Left hindlimb (tissue), 1 donor: ENCODE measurements around the gene ZNF692.
"Not testable (repeated sequence)": the region's sequence is repeated elsewhere in the genome, so short reads cannot be mapped to it uniquely, and the experiment has no call there.

Experiments used
- DNase-seq: peaks from one replicate; pipeline ENCODE4 v3.0.0-alpha.2; 2018

The ZNF692 gene, protein sequence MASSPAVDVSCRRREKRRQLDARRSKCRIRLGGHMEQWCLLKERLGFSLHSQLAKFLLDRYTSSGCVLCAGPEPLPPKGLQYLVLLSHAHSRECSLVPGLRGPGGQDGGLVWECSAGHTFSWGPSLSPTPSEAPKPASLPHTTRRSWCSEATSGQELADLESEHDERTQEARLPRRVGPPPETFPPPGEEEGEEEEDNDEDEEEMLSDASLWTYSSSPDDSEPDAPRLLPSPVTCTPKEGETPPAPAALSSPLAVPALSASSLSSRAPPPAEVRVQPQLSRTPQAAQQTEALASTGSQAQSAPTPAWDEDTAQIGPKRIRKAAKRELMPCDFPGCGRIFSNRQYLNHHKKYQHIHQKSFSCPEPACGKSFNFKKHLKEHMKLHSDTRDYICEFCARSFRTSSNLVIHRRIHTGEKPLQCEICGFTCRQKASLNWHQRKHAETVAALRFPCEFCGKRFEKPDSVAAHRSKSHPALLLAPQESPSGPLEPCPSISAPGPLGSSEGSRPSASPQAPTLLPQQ

DNA sequence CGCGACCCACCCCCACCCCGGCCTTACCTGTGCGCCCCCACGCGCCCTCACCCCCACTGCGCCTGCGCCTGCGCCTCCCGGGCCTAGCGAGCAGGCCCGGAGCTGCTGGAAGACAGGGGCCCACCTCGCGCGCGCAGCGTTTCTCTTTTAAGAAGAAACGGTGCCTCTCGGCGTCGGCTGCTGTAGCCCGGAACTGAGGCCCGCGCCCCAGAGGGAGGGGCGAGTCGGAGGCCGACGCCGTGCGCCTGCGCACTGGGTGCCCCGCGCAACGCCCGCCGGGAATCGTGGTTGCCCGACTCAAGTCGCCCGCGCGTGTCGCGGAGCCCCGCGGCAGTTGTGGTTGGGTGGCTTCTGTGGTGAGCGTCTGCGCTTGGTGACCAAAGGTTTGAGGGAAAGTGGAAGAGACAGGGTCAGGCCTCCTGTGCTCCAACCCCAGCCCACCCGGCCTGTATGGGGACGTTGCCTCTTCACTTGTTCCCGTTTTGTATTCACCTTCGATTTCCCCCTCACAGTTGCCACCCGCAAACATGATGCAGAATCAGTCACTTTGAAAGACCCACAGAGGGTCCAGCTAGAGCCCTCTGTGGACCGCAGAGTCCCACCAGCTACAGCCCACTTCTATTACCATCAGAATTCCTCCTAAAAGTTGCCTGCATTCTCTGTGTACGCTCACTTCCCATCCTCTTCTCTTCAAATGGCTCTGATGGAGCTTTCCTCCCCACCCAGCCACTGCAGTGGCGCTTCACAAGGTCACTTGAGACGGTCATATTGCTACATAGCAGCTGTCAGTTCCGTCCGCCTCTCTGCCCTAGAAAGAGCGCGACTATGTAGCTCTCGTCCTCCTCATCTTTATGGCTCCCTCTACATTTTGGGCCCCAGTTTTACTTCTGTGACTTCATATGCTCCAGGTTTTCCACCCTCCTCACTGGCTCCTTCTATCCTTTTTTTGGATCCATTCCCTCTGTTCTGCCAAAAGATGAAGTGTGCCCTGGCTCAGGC lies at the start of gene ZNF692:
Gene ZNF692 (minus strand): TSS at position 195 of the 999 bp plus-strand sequence. CDS start 776 bp downstream, outside the sequence.
- peak; percentile 98 for DNase-seq

DNA sequence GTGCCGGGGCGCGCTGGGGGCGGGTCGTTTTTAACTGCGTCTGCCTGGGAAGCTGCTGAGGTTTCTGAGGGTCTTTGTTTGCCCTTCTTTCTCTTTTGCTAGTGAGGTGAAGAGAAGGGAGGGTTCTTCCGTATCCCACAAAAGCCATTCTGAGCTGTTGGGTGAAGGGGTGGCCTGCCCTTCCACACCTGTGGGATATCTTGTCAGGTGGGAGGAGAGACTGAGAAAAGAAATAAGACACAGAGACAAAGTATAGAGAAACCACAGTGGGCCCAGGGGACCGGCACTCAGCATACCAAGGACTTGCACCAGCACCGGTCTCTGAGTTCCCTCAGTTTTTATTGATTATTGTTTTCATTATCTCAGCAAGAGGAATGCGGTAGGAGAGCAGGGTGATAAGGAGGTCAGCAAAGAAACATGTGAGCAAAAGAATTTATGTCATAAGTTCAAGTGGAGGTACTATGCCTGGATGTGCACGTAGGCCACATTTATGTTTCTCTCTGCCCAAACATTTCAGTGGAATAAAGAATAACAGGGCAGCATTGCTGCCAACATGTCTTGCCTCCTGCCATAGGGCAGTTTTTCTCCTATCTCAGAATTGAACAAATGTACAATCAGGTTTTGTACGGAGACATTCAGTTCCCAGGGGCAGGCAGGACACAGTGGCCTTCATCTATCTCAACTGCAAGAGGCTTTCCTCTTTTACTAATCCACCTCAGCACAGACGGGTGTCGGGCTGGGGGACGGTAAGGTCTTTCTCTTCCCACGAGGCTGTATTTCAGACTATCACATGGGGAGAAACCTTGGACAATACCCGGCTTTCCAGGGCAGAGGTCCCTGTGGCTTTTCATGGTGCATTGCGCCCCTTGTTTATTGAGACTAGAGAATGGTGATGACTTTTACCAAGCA lies 48.1 kb upstream of the ZNF692 start:
- DNase-seq = no peak

DNA sequence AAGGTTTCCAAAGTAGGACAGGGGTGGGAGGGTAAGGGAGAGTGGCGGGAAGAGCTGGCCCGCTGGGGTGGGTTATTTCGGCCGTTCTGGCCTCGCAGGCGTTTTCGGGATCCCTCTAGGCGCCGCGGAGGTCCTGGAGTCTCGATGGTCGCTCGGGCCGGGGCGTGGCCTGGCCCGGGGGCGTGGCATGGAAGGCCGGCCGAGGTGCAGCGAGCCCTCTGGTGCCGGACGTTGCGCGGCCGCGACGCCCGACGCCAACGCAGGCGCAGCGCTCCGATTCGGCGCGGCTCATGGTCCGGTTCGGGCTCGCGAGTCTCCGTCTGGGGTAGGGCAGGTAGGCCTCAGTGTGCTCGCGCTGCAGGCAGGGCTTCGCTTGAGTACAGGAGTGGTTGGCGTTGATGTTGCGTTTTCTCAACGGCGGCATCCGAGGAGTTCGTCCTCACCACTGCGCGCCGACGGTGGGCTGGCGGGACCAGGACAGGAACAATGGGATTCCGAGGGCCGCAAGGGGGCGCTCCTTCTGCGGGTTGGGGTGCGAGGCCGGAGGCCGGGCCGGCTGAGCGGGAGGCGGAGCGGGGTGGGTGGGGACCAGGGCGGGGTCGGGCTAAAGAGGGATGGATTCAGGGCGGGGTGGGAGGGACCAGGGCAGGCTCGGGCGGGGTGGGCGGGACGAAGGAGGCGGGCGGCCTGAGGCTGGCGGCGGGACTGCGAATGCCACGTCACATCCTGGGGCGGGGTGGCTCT lies 47.3 kb upstream of the ZNF692 start, which contains the start of gene PGBD2:
Gene PGBD2 (plus strand): TSS at position 227 of the 744 bp plus-strand sequence. CDS start 7,628 bp downstream, outside the sequence.
- DNase-seq = peak; percentile 98

DNA sequence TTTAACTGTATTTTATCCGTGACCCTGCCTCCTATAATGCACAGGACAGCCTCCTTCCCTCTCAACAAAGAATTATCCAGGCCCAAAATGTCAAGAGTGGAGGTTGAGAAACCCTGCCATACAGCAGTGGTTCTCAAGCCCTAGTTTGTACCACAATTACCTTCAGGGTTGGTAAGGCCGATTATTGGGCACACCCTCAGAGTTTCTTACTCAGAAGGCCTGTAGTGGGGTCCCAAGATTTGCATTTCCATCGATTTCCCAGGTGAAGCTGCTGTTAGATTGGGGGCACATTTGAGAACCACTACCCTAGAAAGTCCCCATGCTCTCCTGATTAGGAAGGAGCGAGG lies 46.8 kb upstream of the ZNF692 start:
- DNase-seq = no peak

DNA sequence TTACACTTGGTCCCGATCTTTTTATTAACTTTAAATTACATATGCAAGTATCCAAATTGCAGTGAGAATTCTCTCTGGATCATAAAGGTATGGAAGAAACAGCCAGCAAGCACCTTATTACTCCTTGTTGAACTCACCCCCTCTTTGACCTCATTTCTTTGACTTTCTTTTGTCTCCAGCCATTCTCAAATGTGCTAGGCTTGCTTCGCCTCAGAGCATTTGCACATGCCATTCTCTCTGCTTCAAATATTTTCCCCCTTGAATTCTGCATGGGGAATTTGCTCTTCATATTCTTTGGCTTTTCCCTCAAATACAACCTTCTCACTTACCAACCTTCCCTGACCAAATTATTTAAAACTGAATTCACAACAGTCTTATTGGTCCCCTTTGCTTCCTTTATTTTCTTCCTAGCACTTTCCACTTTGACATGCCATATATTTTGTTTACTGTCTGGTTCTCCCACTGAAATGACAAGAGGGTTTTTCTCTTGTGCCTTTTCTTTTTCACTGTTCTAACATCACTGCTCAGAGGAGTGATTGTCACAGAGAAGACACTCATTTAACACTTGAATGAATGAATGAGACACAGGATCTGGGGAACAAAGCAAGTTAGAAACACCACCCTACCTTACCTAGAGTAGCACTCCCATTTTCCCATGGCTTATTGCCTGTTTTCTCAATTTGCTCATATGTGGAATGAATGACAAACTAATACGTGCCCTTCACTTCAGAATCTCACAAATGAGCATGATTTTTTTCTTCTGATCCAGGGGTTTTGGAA lies 45.7 kb upstream of the ZNF692 start:
- no peak for DNase-seq

DNA sequence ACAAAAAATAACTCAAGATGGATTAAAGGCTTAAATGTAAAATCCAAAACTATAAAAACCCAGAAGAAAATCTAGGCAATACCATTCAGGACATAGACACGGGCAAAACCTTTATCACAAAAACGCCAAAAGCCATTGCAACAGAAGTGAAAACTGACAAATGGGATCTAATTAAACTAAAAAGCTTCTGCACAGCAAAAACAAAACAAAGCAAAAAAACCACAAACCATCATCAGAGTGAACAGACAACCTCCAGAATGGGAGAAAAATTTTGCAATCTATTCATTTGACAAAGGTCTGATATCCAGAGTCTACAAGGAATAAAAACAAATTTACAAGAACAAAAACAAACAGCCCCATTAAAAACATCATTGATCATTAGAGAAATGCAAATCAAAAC lies 42.7 kb upstream of the ZNF692 start:
- no peak for DNase-seq

DNA sequence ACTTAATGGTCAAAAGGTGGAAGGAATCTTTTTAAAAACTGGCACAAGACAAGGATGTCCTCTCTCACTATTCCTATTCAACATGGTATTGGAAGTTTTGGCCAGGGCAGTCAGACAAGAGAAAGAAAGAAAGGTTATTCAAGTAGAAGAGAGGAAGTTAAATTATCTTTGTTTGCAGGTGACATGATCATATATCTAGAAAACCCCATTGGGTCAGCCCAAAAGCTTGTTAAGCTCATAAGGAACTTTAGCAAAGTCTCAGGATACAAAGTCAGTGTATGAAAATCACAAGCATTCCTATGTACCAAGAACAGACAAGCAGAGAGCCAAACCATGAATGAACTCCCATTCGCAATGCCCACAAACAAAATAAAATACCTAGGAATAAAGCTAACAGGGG lies 41.8 kb upstream of the ZNF692 start:
- no peak for DNase-seq

DNA sequence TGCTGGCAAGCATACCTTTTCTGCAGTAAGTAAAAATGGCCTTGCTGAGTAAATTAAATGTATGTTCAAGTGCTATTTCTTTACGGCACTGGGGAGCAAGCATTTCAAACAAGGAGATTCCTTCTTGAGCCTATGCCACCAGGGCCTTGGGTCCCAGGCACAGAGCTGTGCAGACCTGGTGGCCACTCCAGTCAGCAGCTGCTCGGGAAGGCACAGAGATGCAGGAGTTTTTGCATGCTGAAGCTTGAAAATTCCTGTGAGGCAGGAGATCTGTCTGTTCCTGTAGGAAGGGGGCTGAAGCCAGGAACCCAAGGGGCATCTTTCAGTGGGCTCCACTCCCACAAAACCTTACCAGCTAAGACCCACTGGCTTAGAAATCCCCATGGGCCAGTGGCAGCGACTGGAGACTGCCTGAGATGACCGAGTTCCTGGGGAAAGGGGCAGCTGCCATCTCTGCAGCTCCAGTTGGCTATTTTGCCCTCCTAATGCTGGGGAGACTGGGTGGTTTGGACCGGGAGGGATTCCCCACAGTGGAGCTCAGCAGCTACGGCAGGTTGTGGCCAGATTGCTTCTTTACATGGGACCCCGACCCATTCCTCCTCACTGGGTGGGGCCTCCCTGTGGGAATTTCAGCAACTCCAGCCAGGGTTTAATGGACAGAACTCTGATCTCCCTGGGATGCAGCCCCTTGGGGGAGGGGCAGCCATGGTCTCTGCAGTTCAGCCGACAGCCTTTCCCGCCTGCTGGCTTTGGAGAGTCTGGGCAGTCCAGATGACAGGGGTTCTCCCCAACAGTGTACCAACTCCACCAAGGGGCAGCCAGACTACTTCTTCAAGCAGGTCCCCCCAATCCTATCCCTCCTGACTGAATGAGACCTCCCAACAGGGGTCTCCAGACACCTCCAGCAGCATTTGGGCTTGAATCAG lies 38.8 kb upstream of the ZNF692 start:
- no peak for DNase-seq

DNA sequence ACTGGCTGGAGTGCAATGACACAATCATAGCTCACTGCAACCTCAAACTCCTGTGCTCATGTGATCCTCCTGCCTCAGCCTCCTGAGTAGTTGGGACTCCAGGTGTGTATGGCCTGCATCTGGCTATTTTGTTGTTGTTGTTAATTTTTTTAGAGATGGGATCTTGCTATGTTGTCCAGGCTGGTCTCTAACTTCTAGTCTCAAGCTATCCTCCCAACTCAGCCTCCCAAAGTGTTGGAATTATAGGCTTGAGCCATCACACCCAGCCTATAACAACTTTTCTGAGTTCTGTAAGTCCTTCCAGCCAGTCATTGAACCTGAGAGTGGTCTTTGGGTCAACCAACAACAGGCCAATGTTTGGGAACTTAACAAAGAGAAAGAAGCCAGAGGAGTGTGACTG lies 36.0 kb upstream of the ZNF692 start:
- DNase-seq = no peak

DNA sequence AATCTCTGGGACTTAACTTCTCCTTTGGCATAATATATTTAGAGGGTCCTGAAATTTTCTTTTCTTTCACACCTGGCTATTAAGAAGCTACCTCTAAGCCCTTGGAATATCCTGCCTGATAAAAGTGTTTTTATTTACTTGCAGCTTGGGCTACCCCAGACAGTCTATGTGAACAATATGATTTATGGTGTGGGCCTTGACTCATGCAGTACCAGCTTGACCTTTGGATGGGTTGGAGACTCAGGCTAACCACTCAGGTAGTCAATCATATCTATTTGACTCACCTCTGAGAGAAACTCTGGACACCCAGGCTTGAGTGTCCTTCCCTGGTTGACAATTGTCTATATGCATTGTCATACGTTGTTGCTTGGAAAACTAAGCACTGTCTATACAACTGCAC lies 33.7 kb upstream of the ZNF692 start:
- DNase-seq = no peak

DNA sequence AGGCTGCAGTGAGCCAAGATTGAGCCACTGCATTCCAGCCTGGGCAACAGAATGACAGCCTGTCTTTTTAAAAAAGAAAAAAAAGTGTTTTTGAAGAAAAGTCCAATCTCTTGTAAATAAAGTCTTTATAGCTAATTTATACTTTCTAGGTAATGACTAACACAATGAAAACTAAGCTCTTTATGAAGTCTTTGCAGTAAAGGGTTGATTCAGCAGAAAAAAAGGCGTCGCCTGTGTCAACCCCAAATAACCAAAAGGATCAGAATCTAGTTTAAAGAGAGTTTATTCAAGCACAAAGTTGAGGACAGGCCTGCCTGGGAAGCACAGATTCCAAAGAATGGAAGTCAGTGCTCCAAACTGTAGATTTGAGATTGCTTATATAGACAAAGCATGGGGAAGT lies 32.9 kb upstream of the ZNF692 start:
- DNase-seq = no peak

DNA sequence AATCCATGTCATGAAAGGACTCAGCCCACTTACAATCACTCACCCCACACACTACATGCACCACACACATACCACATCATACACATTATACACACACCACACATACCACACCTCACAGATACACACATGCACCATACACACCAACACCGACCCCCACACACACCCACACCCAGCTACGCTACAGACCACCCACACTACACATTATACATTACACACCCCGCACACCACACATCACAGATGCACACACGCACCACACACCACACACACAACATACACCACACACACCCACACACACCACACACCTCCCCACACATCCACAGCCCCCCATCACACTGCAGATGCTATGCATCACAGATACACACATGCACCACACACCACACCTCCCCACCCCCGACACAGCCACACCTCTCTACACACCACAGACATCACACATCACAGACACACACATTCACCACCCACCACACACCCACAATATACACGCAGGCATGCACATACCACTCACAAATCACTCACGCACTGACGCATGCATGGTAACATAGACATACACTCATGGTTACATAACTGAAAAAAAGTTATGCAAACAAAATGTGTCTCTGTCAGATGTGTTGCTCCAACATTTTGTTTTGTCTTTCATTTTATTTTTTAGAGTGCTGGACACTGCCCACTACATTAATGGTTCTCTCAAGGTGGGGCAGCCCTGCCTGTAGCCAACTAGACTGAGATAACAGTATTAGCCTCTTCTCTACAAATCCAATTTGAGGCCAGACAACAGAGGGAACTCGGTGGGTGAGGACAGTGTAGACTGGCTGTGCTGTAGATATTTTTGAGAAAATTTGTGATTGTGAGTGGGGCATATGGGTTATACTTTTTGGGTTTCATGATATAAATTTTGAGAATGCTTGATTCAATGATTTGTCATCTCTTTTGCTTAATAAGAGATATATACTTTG lies 31.9 kb upstream of the ZNF692 start:
- no peak for DNase-seq

DNA sequence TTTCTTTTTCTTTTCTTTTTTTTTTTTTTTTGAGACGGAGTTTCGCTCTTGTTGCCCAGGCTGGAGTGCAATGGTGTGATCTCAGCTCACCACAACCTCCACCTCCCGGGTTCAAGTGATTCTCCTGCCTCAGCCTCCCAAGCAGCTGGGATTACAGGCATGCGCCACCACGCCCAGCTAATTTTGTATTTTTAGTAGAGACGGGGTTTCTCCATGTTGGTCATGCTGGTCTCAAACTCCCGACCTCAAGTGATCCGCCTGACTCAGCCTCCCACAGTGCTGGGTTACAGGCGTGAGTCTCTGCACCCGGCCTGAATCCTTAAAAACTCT lies 31.0 kb upstream of the ZNF692 start:
- DNase-seq = not testable (repeated sequence)

DNA sequence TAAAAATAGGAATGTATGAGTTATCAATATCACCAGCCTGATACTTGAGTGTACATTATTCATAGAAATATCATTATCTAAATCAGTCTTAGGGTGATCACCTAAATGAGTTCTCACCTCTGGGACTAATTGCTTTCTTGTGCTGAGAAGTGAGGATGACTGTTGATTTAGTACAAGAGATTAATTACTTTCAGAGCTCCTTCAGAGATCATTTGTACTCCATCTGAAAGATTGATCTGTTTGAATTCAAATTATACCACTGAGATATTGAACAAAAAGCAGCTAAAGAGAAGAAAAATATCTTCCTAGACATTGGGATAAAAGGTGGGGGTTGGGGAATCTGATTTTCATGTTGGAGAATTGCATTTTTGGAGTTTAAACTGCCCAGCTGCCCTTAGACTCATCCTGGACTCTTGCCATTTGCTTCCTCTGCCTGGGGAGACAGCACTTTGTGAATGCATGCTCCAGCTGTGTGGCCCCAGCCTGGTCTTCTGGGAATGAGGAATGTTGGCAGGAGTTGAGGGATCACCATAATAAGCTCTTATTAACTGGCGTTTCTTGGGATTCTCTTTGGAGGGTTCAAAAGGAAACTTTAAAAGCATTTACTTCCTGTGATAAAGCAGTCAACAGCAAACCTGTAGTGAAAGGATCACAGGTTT lies 27.5 kb upstream of the ZNF692 start:
- DNase-seq = peak; percentile 54

DNA sequence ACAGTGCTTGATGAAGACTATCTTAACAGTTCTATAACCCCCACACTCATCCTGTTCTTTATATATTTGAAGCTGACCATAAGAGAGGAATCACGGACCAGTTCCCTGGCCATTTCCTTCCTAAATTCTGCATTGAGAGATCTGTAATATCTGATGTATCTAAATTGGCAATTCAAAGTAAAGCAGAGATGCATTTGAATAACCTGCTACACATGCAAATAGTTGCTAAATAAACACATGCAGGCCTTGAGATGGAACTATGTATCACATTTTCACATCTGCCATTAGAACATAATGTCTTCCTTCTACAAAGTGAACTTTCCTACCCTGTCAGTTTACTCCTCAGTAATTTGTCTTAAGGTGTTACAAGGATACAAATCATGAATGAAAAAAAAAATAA lies 26.8 kb upstream of the ZNF692 start:
- no peak for DNase-seq

DNA sequence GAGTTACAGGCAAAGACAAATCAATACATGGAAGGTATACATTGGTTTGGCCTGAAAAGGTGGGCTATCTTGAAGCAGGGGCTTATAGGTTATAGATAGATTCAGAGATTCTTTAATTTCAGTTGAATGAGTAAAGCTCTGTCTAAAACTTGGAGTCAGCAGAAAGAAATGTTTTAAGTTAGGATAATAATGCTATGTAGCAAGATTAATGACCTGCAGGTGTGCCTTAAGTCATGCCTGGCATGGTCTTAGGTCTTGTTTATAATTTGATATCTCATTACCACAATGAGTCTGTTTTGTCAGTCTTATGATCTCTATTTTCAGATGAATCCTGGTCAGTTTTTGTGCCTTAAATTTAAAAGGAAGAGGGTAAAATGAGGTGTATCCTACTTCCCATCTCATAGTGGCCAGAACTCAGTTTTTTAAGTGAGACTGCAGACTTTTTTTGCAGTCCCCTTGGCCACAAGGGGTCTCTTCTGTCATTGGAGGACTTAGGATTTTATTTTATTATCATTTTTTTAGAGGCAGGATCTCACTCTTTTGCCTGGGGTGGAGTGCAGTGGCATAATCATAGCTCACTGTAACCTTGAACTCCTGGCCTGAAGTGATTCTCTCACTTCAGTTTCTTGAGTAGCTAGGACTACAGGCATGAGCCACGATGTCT lies 25.9 kb upstream of the ZNF692 start:
- DNase-seq = no peak

DNA sequence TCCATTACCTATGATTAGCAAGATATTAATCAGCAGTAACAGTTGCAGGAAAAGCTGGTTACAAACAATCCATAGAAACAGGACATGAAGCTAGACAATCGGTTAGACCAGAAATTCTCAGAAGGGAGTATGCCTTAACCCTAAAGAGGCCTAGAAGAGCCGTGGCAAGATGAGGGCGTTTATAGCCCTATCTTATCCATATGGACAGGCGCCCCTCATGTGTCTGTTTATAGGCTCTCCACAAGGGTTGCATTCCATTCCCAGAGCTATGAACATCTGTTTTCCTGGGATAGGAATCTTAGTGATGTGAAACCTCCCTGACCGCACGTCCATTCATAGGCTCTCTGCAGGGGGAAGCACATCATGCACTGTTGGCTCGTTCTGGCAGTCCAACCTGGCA lies 23.5 kb upstream of the ZNF692 start:
- DNase-seq = not testable (repeated sequence)
